ENCODE results near the gene ITGA3. TPM values are rescaled to one million over a fixed set of nuclear protein-coding genes. Genes with fewer than 3 reads are reported as not detected.

ITGA3 gene
- total RNA-seq, 2 experiments from 2014 or later: 7.9 to 8.7 TPM

GRCh38 chr17:50090971-50091917, 35.3 kb downstream of the ITGA3 start:
- H3K27me3 Mint-ChIP-seq (ENCODE audit: low read depth): peaks cover 2% of the 10 kb centered on the region
- CTCF ChIA-PET: interaction anchor here (1.0 to 11.0 kb wide), 5 partner anchors 9 to 113 kb away, joined by 3 to 115 read pairs (median 4); no protein-coding TSS in a partner anchor
- DNase-seq (no peak), ATAC-seq (no peak)
- H3K27ac Mint-ChIP-seq: no peak overlapping the region
- peaks cover 23% of the 10 kb centered on the region for H3K4me1 Mint-ChIP-seq (ENCODE audit: low read depth)
- H3K9me3 Mint-ChIP-seq (ENCODE audit: insufficient read depth): no peaks in the 10 kb centered on the region
- no peaks in the 10 kb centered on the region for H3K36me3 Mint-ChIP-seq (ENCODE audit: low read depth)
- POLR2A ChIA-PET: interaction anchor here (0.5 kb wide), 1 partner anchor 19 kb away, joined by 3 read pairs; no protein-coding TSS in a partner anchor
- H3K4me3 Mint-ChIP-seq: no peak overlapping the region

GRCh38 chr17:50091918-50092285, 36.0 kb downstream of the ITGA3 start:
- ATAC-seq: no peak
- CTCF ChIA-PET: interaction anchor here (1.0 to 11.0 kb wide), 5 partner anchors 23 to 112 kb away, joined by 3 to 115 read pairs (median 5); no protein-coding TSS in a partner anchor

GRCh38 chr17:50093246-50093645, 37.3 kb downstream of the ITGA3 start:
- DNase-seq: no peak
- Mint-ChIP-seq H3K36me3 (ENCODE audit: low read depth) (no peaks in the 10 kb centered on the region), H3K27ac (no peak overlapping the region), H3K4me1 (ENCODE audit: low read depth) (peaks cover 23% of the 10 kb centered on the region), H3K27me3 (ENCODE audit: low read depth) (peaks cover 2% of the 10 kb centered on the region), H3K9me3 (ENCODE audit: insufficient read depth) (no peaks in the 10 kb centered on the region), H3K4me3 (no peak overlapping the region)
- ChIA-PET CTCF (interaction anchor here (0.6 to 11.0 kb wide), 18 partner anchors 11 to 203 kb away, joined by 3 to 115 read pairs (median 9); partner anchors contain the start of genes COL1A1, PPP1R9B and TMEM92), POLR2A (interaction anchor here (1.3 kb wide), 1 partner anchor 61 kb away, joined by 4 read pairs; no protein-coding TSS in a partner anchor)
- no peak for ATAC-seq

More at GRCh38 chr17:50091918-50092285, 36.0 kb downstream of the ITGA3 start:
- POLR2A ChIA-PET: interaction anchor here (0.5 kb wide), 1 partner anchor 20 kb away, joined by 3 read pairs; no protein-coding TSS in a partner anchor
- no peak for DNase-seq
- H3K27ac Mint-ChIP-seq: no peak overlapping the region
- H3K9me3 Mint-ChIP-seq (ENCODE audit: insufficient read depth): no peaks in the 10 kb centered on the region
- H3K4me1 Mint-ChIP-seq (ENCODE audit: low read depth): peaks cover 23% of the 10 kb centered on the region
- H3K27me3 Mint-ChIP-seq (ENCODE audit: low read depth): peaks cover 2% of the 10 kb centered on the region
- no peaks in the 10 kb centered on the region for H3K36me3 Mint-ChIP-seq (ENCODE audit: low read depth)
- H3K4me3 Mint-ChIP-seq: no peak overlapping the region

- Mint-ChIP-seq H3K36me3 (ENCODE audit: low read depth) (peaks cover 2% of the 10 kb centered on the region), H3K9me3 (ENCODE audit: insufficient read depth) (no peaks in the 10 kb centered on the region), H3K27ac (no peak overlapping the region), H3K27me3 (ENCODE audit: low read depth) (peaks cover 2% of the 10 kb centered on the region), H3K4me1 (ENCODE audit: low read depth) (peaks cover 23% of the 10 kb centered on the region), H3K4me3 (no peak overlapping the region)
- DNase-seq (no peak), ATAC-seq (no peak)
- ChIA-PET POLR2A (interaction anchor here (0.6 to 2.1 kb wide), 4 partner anchors 16 to 447 kb away, joined by 3 to 8 read pairs (median 4); no protein-coding TSS in a partner anchor), CTCF (interaction anchor here (0.8 to 11.0 kb wide), 59 partner anchors 9 to 537 kb away, joined by 3 to 115 read pairs (median 6); partner anchors contain the start of genes COL1A1, ITGA3, PPP1R9B and SAMD14)
Measured at GRCh38 chr17:50093807-50094206, 37.9 kb downstream of the ITGA3 start.

GRCh38 chr17:50094243-50094752, 38.4 kb downstream of the ITGA3 start:
- Mint-ChIP-seq H3K4me1 (ENCODE audit: low read depth) (peaks cover 23% of the 10 kb centered on the region), H3K9me3 (ENCODE audit: insufficient read depth) (no peaks in the 10 kb centered on the region), H3K27ac (peak overlapping the region; percentile 87), H3K27me3 (ENCODE audit: low read depth) (peaks cover 2% of the 10 kb centered on the region), H3K36me3 (ENCODE audit: low read depth) (peaks cover 2% of the 10 kb centered on the region), H3K4me3 (peak overlapping the region; percentile 86)
- DNase-seq (peak; percentile 94), ATAC-seq (peak; percentile 50)
- POLR2A ChIA-PET: interaction anchor here (0.6 to 2.1 kb wide), 5 partner anchors 15 to 447 kb away, joined by 3 to 8 read pairs (median 4); no protein-coding TSS in a partner anchor
- CTCF ChIA-PET: interaction anchor here (0.7 to 11.0 kb wide), 70 partner anchors 10 to 537 kb away, joined by 3 to 115 read pairs (median 5); partner anchors contain the start of genes COL1A1, DLX3, ITGA3 and PPP1R9B

GRCh38 chr17:50094753-50095619, 39.1 kb downstream of the ITGA3 start, which contains the start of gene PDK2:
PDK2 (plus strand) TSS chr17:50095351; CDS start chr17:50095436, 85 bp downstream.
- H3K4me1 Mint-ChIP-seq (ENCODE audit: low read depth): peaks cover 27% of the 10 kb centered on the region
- POLR2A ChIA-PET: interaction anchor here (0.8 to 2.1 kb wide), 3 partner anchors 57 to 446 kb away, joined by 3 to 8 read pairs (median 4); no protein-coding TSS in a partner anchor
- CTCF ChIA-PET: interaction anchor here (0.7 to 11.0 kb wide), 68 partner anchors 8 to 538 kb away, joined by 3 to 115 read pairs (median 5); partner anchors contain the start of genes COL1A1, DLX3, ITGA3 and PPP1R9B

GRCh38 chr17:50095626-50096037, 39.7 kb downstream of the ITGA3 start:
- no peak for ATAC-seq
- POLR2A ChIA-PET: interaction anchor here (2.1 kb wide), 1 partner anchor 56 kb away, joined by 8 read pairs; no protein-coding TSS in a partner anchor
- CTCF ChIA-PET: interaction anchor here (1.1 to 11.0 kb wide), 5 partner anchors 8 to 105 kb away, joined by 3 to 115 read pairs (median 15); partner anchors contain the start of gene COL1A1

More at GRCh38 chr17:50094753-50095619, 39.1 kb downstream of the ITGA3 start, which contains the start of gene PDK2:
- Mint-ChIP-seq H3K27ac (peak within 1 kb of the TSS; percentile 87), H3K9me3 (ENCODE audit: insufficient read depth) (no peaks in the 10 kb centered on the region), H3K27me3 (ENCODE audit: low read depth) (peaks cover 2% of the 10 kb centered on the region), H3K4me3 (peak within 1 kb of the TSS; percentile 86), H3K36me3 (ENCODE audit: low read depth) (peaks cover 2% of the 10 kb centered on the region)
- ATAC-seq (peak; percentile 96), DNase-seq (peak; percentile 97)

GRCh38 chr17:50096092-50096491, 40.2 kb downstream of the ITGA3 start:
- Mint-ChIP-seq H3K9me3 (ENCODE audit: insufficient read depth) (no peaks in the 10 kb centered on the region), H3K4me3 (peak overlapping the region; percentile 86), H3K4me1 (ENCODE audit: low read depth) (peaks cover 34% of the 10 kb centered on the region), H3K27me3 (ENCODE audit: low read depth) (peaks cover 2% of the 10 kb centered on the region), H3K27ac (no peak overlapping the region), H3K36me3 (ENCODE audit: low read depth) (peaks cover 2% of the 10 kb centered on the region)
- ChIA-PET POLR2A (no interaction called here), CTCF (interaction anchor here (1.1 to 11.0 kb wide), 3 partner anchors 9 to 43 kb away, joined by 3 to 115 read pairs (median 24); no protein-coding TSS in a partner anchor)
- DNase-seq (no peak), ATAC-seq (no peak)

More at GRCh38 chr17:50095626-50096037, 39.7 kb downstream of the ITGA3 start:
- Mint-ChIP-seq H3K4me3 (peak overlapping the region; percentile 86), H3K4me1 (ENCODE audit: low read depth) (peaks cover 33% of the 10 kb centered on the region), H3K27me3 (ENCODE audit: low read depth) (peaks cover 2% of the 10 kb centered on the region), H3K27ac (peak overlapping the region; percentile 87), H3K36me3 (ENCODE audit: low read depth) (peaks cover 2% of the 10 kb centered on the region), H3K9me3 (ENCODE audit: insufficient read depth) (no peaks in the 10 kb centered on the region)
- DNase-seq: no peak

- Mint-ChIP-seq H3K27ac (no peak overlapping the region), H3K27me3 (ENCODE audit: low read depth) (peaks cover 2% of the 10 kb centered on the region)
Measured at GRCh38 chr17:50096758-50097157, 40.8 kb downstream of the ITGA3 start.

GRCh38 chr17:50097455-50097854, 41.5 kb downstream of the ITGA3 start:
- POLR2A ChIA-PET: no interaction called here
- H3K36me3 Mint-ChIP-seq (ENCODE audit: low read depth): peaks cover 2% of the 10 kb centered on the region
- DNase-seq (no peak), ATAC-seq (no peak)
- H3K27me3 Mint-ChIP-seq (ENCODE audit: low read depth): peaks cover 2% of the 10 kb centered on the region
- CTCF ChIA-PET: interaction anchor here (1.0 to 11.0 kb wide), 5 partner anchors 10 to 102 kb away, joined by 3 to 115 read pairs (median 4); no protein-coding TSS in a partner anchor
- peaks cover 34% of the 10 kb centered on the region for H3K4me1 Mint-ChIP-seq (ENCODE audit: low read depth)
- H3K27ac Mint-ChIP-seq: no peak overlapping the region
- no peaks in the 10 kb centered on the region for H3K9me3 Mint-ChIP-seq (ENCODE audit: insufficient read depth)
- H3K4me3 Mint-ChIP-seq: no peak overlapping the region

More at GRCh38 chr17:50096758-50097157, 40.8 kb downstream of the ITGA3 start:
- no peak for DNase-seq
- no peak for ATAC-seq
- H3K9me3 Mint-ChIP-seq (ENCODE audit: insufficient read depth): no peaks in the 10 kb centered on the region
- H3K36me3 Mint-ChIP-seq (ENCODE audit: low read depth): peaks cover 2% of the 10 kb centered on the region
- H3K4me1 Mint-ChIP-seq (ENCODE audit: low read depth): peaks cover 34% of the 10 kb centered on the region
- CTCF ChIA-PET: interaction anchor here (1.1 to 11.0 kb wide), 3 partner anchors 9 to 42 kb away, joined by 3 to 115 read pairs (median 24); no protein-coding TSS in a partner anchor
- POLR2A ChIA-PET: no interaction called here
- peak overlapping the region; percentile 86 for H3K4me3 Mint-ChIP-seq

All from activated CD8-positive, alpha-beta T cell treated with anti-CD3 and anti-CD28 coated beads, Interleukin-2, amount 10 ng/mL, durations not matched to agents 7 days and 5 days (primary cell).